ENCODE measurements around the gene RSRP1. TPM values are rescaled to one million over a fixed set of nuclear protein-coding genes. Genes with fewer than 3 reads are reported as not detected.
A peak's percentile ranks its signal among the peaks of the same experiment; 100 is the strongest.

RSRP1 gene
- total RNA-seq, 1 donor, result 102 TPM

DNA sequence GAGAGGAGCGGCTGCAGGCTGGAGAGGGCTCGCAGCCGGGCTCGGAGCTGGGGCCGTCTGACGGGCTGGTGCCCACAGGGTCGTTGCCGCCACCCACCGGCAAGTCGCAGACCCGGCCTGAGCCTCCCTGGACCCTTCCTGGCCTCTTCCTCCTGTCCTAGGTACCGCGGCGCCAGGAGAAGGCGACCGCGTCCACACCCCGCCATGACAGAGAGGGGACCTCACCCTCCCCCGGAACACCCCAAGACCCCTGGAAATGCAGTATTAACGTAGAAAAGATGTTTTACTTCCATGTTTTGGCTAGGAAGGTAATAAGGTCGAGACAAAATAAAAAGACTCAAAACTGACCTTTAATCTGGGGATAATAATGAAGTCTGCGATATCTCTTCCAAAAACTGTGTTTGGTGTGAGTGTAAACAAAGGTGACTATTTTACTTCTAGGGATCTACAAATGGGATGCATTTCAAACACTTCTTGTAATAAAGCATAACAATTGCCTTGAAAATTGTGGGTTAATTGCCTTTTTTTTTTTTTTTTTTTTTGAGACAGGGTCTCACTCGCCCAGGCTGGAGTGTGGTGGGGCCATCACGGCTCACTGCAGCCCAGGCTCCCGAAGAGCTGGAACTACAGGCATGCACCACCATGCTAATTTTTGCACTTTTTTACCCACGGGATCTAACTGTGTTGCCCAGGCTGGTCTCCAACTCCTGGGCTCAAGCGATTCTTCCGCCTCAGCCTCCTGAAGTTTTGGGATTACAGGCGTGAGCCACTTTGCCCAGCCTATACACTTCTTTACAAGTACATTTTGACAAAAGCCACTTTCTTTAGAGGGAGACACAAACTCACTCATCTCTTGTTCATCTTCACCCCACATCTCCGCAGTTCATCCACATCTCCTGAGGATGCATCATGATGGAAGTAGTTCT is 838 bp upstream of the RSRP1 start:
- Histone ChIP-seq H3K36me3 (ENCODE audit: insufficient read depth, low read length) (peaks cover 28% of the 10 kb centered on the region), H3K4me3 (ENCODE audit: insufficient read depth, low read length) (peak overlapping the region; percentile 100), H3K27ac (ENCODE audit: low read depth, low read length) (peak overlapping the region; percentile 68), H3K79me2 (ENCODE audit: insufficient read depth, low read length) (peaks cover 40% of the 10 kb centered on the region), H3K4me1 (ENCODE audit: insufficient read depth, low read length) (peaks cover 21% of the 10 kb centered on the region), H3K9me3 (ENCODE audit: low read depth, low read length) (no peaks in the 10 kb centered on the region), H3K4me2 (ENCODE audit: insufficient read depth, low read length) (peak overlapping the region; percentile 87), H3K27me3 (ENCODE audit: insufficient read depth, low read length) (no peaks in the 10 kb centered on the region), H4K20me1 (ENCODE audit: insufficient read depth, low read length) (peaks cover 38% of the 10 kb centered on the region), H2AFZ (ENCODE audit: low read length) (peak overlapping the region; percentile 87)
- DNase-seq (ENCODE audit: insufficient read length, low spot score, missing footprints), result peak; percentile 69
- TF ChIP-seq CTCF (IDR thresholded peaks at IDR 0.05; ENCODE audit: extremely low read depth, low read depth, low read length), result no peak

DNA sequence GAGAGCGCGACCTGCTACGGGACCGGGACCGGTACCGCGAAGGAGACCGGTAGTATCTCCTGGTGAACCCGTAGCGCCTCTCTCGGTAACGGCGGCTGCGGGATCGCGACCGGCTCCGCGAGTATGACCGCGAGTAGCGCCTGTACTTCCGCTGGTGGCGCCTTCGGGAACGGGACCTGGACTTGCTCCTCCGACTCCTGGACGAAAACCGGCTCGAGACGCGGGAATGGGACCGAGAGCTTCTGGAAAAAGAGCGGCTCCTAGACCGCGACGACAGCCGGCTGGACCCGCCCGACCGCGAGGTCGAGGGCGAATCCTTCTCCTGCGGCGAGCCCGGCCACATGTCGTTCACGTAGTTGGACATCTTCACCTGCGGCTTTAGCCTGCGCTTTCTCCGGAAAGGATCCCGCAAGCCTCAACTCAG is 642 bp downstream of the RSRP1 start:
- H3K27ac ChIP-seq (ENCODE audit: low read depth, low read length), result peak overlapping the region; percentile 99
- H3K4me2 ChIP-seq (ENCODE audit: insufficient read depth, low read length), result peak overlapping the region; percentile 87
- H4K20me1 ChIP-seq (ENCODE audit: insufficient read depth, low read length), result peaks cover 38% of the 10 kb centered on the region
- peaks cover 42% of the 10 kb centered on the region for H3K36me3 ChIP-seq (ENCODE audit: insufficient read depth, low read length)
- TF ChIP-seq CTCF (IDR thresholded peaks at IDR 0.05; ENCODE audit: extremely low read depth, low read depth, low read length), result no peak
- H3K27me3 ChIP-seq (ENCODE audit: insufficient read depth, low read length), result no peaks in the 10 kb centered on the region
- DNase-seq (ENCODE audit: insufficient read length, low spot score, missing footprints), result no peak
- H3K79me2 ChIP-seq (ENCODE audit: insufficient read depth, low read length), result peaks cover 46% of the 10 kb centered on the region
- H3K9me3 ChIP-seq (ENCODE audit: low read depth, low read length), result no peaks in the 10 kb centered on the region
- H3K4me3 ChIP-seq (ENCODE audit: insufficient read depth, low read length), result peak overlapping the region; percentile 100
- no peak overlapping the region for H2AFZ ChIP-seq (ENCODE audit: low read length)
- H3K4me1 ChIP-seq (ENCODE audit: insufficient read depth, low read length), result peaks cover 25% of the 10 kb centered on the region

DNA sequence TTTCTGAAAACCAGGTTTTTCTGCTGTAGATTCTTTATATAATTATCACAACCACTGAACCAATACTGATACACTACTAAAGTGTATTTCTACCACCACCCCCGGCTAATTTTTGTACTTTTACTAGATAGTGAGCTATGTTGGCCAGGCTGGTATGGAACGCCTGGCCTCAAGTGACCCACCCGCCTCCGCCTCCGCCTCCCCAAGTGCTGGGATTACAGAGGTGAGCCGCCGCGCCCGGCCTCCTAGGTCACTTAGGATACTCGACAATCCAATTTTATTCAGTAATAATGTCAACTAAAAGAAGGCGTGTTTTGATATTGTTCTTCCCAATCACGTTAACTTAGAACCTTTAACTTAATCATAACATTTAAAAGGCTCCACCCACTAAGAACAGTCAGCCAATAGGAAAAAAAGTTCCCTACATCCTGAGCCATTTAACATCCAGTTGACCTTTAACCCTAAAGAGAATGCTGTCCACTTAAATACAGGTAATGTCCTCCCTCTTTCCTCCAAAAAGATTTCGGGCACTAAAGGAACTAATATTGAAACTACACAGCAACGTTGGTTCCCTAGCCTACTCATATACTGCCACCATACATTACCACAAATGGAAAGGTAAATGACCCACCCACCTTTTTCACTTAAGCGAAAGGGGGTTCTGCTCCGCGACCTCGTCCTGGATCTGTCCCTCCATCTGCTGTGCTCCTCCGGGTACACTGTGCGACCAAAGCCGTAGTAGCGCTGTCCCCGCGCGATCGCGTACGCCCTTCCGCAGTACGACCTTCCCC is 1.2 kb downstream of the RSRP1 start:
- H2AFZ ChIP-seq (ENCODE audit: low read length), result no peak overlapping the region
- H3K36me3 ChIP-seq (ENCODE audit: insufficient read depth, low read length), result peaks cover 46% of the 10 kb centered on the region
- DNase-seq (ENCODE audit: insufficient read length, low spot score, missing footprints), result peak; percentile 82
- H3K4me2 ChIP-seq (ENCODE audit: insufficient read depth, low read length), result peak overlapping the region; percentile 87
- H3K9me3 ChIP-seq (ENCODE audit: low read depth, low read length), result no peaks in the 10 kb centered on the region
- H4K20me1 ChIP-seq (ENCODE audit: insufficient read depth, low read length), result peaks cover 38% of the 10 kb centered on the region
- peak overlapping the region; percentile 100 for H3K4me3 ChIP-seq (ENCODE audit: insufficient read depth, low read length)
- H3K79me2 ChIP-seq (ENCODE audit: insufficient read depth, low read length), result peaks cover 46% of the 10 kb centered on the region
- no peak for TF ChIP-seq CTCF (IDR thresholded peaks at IDR 0.05; ENCODE audit: extremely low read depth, low read depth, low read length)
- H3K27me3 ChIP-seq (ENCODE audit: insufficient read depth, low read length), result no peaks in the 10 kb centered on the region
- H3K4me1 ChIP-seq (ENCODE audit: insufficient read depth, low read length), result peaks cover 25% of the 10 kb centered on the region
- H3K27ac ChIP-seq (ENCODE audit: low read depth, low read length), result peak overlapping the region; percentile 99
